IPS-18a (cell line): ENCODE measurements around the gene KCNAB2.

Source experiments
- H3K27ac ChIP-seq: one replicate; pipeline ENCODE4 v1.5.1; 2013; ENCODE audit warnings: low read length
- H3K27me3 ChIP-seq: one replicate; pipeline ENCODE4 v1.6.1; 2013; ENCODE audit warnings: mild to moderate bottlenecking, low read length; ENCODE audit not compliant: control insufficient read depth, insufficient read depth
- H3K36me3 ChIP-seq: one replicate; pipeline ENCODE4 v1.6.1; 2013; ENCODE audit warnings: low read depth, low read length; ENCODE audit not compliant: control insufficient read depth
- H3K4me1 ChIP-seq: one replicate; pipeline ENCODE4 v1.6.1; 2013; ENCODE audit warnings: low read depth, low read length; ENCODE audit not compliant: control insufficient read depth
- H3K4me3 ChIP-seq: one replicate; pipeline ENCODE4 v1.5.1; 2013; ENCODE audit warnings: low read length
- H3K9ac ChIP-seq: one replicate; pipeline ENCODE4 v1.6.1; 2013; ENCODE audit warnings: mild to moderate bottlenecking, low read length, moderate library complexity
- H3K9me3 ChIP-seq: one replicate; pipeline ENCODE4 v1.6.1; 2013; ENCODE audit warnings: low read depth, low read length; ENCODE audit not compliant: control insufficient read depth

KCNAB2 gene

DNA sequence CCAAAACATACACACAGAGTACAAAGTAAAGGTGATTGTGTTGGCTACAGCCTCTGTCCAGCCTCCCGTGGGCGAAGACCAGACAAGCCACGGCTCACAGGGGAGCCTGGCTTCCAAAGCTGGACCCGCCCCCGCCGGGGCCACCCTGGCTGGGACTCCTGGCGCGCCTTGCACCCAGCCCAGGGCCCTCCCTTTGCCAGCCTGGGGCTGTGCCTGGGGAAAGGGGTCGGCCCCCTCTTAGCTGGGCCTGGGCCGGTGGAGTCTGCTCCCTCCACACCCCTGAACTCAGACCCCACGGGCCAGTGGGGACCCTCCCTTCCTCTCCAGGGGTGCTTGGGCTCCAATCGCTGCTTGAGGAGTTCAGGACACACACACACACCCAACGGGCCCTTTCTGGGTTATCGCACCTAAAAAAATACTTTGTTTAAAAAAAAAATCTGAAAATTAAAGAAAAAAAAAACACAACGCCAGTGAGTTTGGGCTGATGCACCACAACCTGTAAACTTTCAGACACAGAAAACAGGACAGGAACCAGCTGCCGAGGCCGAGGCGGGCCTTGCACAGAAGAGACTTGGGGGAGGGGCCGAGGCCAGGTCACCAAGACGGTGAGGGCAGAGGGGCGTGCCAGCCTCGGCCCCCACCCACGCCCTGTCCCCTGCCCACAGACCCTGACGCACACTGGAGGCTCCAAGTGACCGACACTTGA lies 56.3 kb downstream of the KCNAB2 start:
- no peak overlapping the region for H3K4me3 ChIP-seq
- no peaks in the 10 kb centered on the region for H3K4me1 ChIP-seq
- H3K27ac ChIP-seq = no peak overlapping the region
- H3K9ac ChIP-seq = no peak overlapping the region
- no peaks in the 10 kb centered on the region for H3K27me3 ChIP-seq
- no peaks in the 10 kb centered on the region for H3K36me3 ChIP-seq
- H3K9me3 ChIP-seq = no peaks in the 10 kb centered on the region

DNA sequence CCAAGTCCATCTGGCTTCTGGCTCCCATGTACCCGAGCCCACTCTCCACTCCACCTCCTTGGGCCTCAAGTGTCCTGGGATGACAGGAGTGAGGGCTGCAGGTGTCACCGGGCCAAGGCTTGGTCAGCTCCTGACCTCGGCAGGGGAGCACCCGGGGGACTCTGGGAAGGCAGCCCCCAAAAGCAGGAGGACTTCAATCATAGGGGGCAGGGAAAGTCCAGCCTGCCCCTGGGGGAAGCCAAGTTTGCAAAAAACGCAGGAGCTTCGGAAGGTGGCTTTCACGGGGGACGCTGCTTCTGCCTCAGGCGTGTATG lies 56.8 kb downstream of the KCNAB2 start:
- H3K4me3 ChIP-seq = no peak overlapping the region
- no peaks in the 10 kb centered on the region for H3K36me3 ChIP-seq
- no peaks in the 10 kb centered on the region for H3K9me3 ChIP-seq
- H3K27me3 ChIP-seq = no peaks in the 10 kb centered on the region
- no peak overlapping the region for H3K9ac ChIP-seq
- H3K4me1 ChIP-seq = no peaks in the 10 kb centered on the region
- no peak overlapping the region for H3K27ac ChIP-seq

- Histone ChIP-seq H3K4me3 (no peak overlapping the region), H3K27me3 (no peaks in the 10 kb centered on the region), H3K9ac (no peak overlapping the region), H3K27ac (no peak overlapping the region), H3K36me3 (no peaks in the 10 kb centered on the region), H3K9me3 (no peaks in the 10 kb centered on the region), H3K4me1 (no peaks in the 10 kb centered on the region)
These were observed 57.6 kb downstream of the KCNAB2 start for GRCh38 chr1:6103111-6103853.

DNA sequence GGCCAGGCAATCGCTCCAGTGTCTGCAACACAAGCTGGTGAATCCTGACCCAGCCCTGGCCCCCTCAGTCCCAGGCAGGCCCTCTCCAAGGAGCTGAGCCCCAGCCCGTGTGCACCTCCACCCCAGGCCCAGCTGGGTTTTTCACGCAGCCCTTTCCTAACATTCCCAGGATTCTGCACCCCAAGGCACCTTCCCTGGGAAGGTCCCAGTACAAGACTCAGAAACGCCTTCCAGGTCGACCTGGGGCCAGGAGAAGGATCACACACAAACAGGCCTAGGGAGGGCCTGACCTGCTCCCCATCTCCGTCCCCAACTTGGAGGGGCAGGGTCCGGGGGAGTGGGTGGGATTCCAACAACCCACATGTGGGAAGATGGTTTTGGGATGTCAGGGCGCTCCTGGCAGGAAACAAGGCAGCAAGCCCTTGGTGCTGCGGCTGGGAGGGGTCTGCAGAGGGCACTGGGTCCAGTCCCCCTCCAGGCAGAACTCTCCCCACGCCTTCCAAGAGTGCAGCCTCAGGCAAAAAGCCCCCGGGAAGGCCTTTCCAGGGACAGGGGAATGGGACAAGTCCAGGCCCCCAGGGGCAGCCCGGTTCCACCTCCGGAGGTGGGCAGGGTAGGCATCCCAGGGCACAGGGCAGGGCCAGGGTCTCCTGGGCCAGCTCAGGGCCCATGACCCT lies 58.3 kb downstream of the KCNAB2 start:
- no peak overlapping the region for H3K27ac ChIP-seq
- H3K9ac ChIP-seq = no peak overlapping the region
- H3K4me1 ChIP-seq = no peaks in the 10 kb centered on the region
- no peaks in the 10 kb centered on the region for H3K9me3 ChIP-seq
- no peaks in the 10 kb centered on the region for H3K27me3 ChIP-seq
- H3K36me3 ChIP-seq = no peaks in the 10 kb centered on the region
- no peak overlapping the region for H3K4me3 ChIP-seq

GRCh38 chr1:6104631-6105030 lies 58.9 kb downstream of the KCNAB2 start:
- Histone ChIP-seq H3K27ac (no peak overlapping the region), H3K27me3 (no peaks in the 10 kb centered on the region), H3K36me3 (no peaks in the 10 kb centered on the region), H3K9ac (no peak overlapping the region), H3K4me1 (no peaks in the 10 kb centered on the region), H3K9me3 (no peaks in the 10 kb centered on the region), H3K4me3 (no peak overlapping the region)

DNA sequence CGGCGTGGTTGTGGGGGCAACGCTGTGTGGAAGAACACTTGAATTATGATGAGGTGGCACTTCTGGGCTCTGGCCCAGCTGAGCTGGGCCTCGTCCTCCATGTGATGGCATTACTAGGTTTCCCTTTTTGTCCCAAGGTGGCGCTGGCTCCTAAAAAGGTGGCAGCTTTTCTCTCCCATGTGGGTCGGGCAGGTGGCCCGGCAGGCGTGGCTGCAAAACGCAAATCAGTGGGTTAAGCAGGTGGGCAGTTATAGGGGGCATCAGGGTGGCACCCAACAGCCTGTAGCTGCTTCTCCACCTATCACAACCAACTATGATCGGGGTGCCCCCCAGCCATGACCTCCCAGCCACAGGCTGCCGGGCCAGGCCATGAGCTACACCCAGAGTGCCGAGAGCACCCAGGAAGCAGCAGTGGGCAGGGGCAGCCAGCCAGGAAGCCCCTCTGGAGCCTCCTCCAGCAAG lies 59.6 kb downstream of the KCNAB2 start:
- no peak overlapping the region for H3K27ac ChIP-seq
- H3K36me3 ChIP-seq = no peaks in the 10 kb centered on the region
- no peaks in the 10 kb centered on the region for H3K9me3 ChIP-seq
- H3K9ac ChIP-seq = no peak overlapping the region
- H3K4me1 ChIP-seq = no peaks in the 10 kb centered on the region
- no peak overlapping the region for H3K4me3 ChIP-seq
- no peaks in the 10 kb centered on the region for H3K27me3 ChIP-seq

GRCh38 chr1:6105763-6106162 lies 60.1 kb downstream of the KCNAB2 start:
- H3K27ac ChIP-seq = no peak overlapping the region
- H3K27me3 ChIP-seq = no peaks in the 10 kb centered on the region
- H3K4me1 ChIP-seq = no peaks in the 10 kb centered on the region
- H3K4me3 ChIP-seq = no peak overlapping the region
- no peak overlapping the region for H3K9ac ChIP-seq
- H3K36me3 ChIP-seq = no peaks in the 10 kb centered on the region
- no peaks in the 10 kb centered on the region for H3K9me3 ChIP-seq

- Histone ChIP-seq H3K9me3 (no peaks in the 10 kb centered on the region), H3K9ac (no peak overlapping the region), H3K36me3 (no peaks in the 10 kb centered on the region), H3K27ac (no peak overlapping the region), H3K4me1 (no peaks in the 10 kb centered on the region), H3K27me3 (no peaks in the 10 kb centered on the region), H3K4me3 (no peak overlapping the region)
These were observed 60.6 kb downstream of the KCNAB2 start for GRCh38 chr1:6106321-6106731.

- no peaks in the 10 kb centered on the region for H3K4me1 ChIP-seq
- H3K9me3 ChIP-seq = no peaks in the 10 kb centered on the region
- no peak overlapping the region for H3K4me3 ChIP-seq
- H3K27ac ChIP-seq = no peak overlapping the region
- H3K27me3 ChIP-seq = no peaks in the 10 kb centered on the region
- no peaks in the 10 kb centered on the region for H3K36me3 ChIP-seq
- no peak overlapping the region for H3K9ac ChIP-seq
These were observed 61.3 kb downstream of the KCNAB2 start for GRCh38 chr1:6106977-6107376.

- H3K9me3 ChIP-seq = no peaks in the 10 kb centered on the region
- no peak overlapping the region for H3K4me3 ChIP-seq
- no peaks in the 10 kb centered on the region for H3K27me3 ChIP-seq
- H3K4me1 ChIP-seq = no peaks in the 10 kb centered on the region
- H3K36me3 ChIP-seq = no peaks in the 10 kb centered on the region
- H3K9ac ChIP-seq = no peak overlapping the region
- H3K27ac ChIP-seq = no peak overlapping the region
These were observed 62.0 kb downstream of the KCNAB2 start for GRCh38 chr1:6107409-6108356.

GRCh38 chr1:6108476-6108875 lies 62.8 kb downstream of the KCNAB2 start:
- Histone ChIP-seq H3K4me3 (no peak overlapping the region), H3K9ac (no peak overlapping the region), H3K9me3 (no peaks in the 10 kb centered on the region), H3K36me3 (no peaks in the 10 kb centered on the region), H3K27ac (no peak overlapping the region), H3K27me3 (no peaks in the 10 kb centered on the region), H3K4me1 (no peaks in the 10 kb centered on the region)
